Mucosa of descending colon (tissue), 3 donors: Measurements from ENCODE around the gene ST8SIA4. TPM values are rescaled to one million over a fixed set of nuclear protein-coding genes. Genes with fewer than 3 reads are reported as not detected.

Experiments
- ATAC-seq: fragments of 200-7000 bp; cut with Tn5 transposase; one replicate; pipeline ENCODE4 v1.9.1; 2020; ENCODE audit warnings: mild to moderate bottlenecking, moderate library complexity
- DNase-seq, 3 donors: peaks; one replicate each; pipeline ENCODE4 v3.0.0-alpha.2; 2020
- H3K36me3 ChIP-seq: fragments of 200-600 bp; one replicate; pipeline ENCODE4 v1.8.0; 2021; ENCODE audit warnings: low read depth, mild to moderate bottlenecking
- H3K4me1 ChIP-seq: fragments of 200-600 bp; one replicate; pipeline ENCODE4 v1.8.0; 2021; ENCODE audit warnings: low read depth, mild to moderate bottlenecking
- H3K4me3 ChIP-seq: fragments of 200-600 bp; one replicate; pipeline ENCODE4 v1.8.0; 2021; ENCODE audit warnings: mild to moderate bottlenecking
- H3K9me3 ChIP-seq: fragments of 200-600 bp; one replicate; pipeline ENCODE4 v1.8.0; 2021; ENCODE audit warnings: mild to moderate bottlenecking
- intact Hi-C, 2 donors: fragments of 100-400 bp; cut with DNase I in 1 of 2; cut with micrococcal nuclease in 1 of 2; formaldehyde crosslinking; loops; one replicate each; pipeline versions ENCODE4 v1.11.0 to v1.11.1; 2022; cut with DNase I, micrococcal nuclease
- total RNA-seq, 3 donors: library from RNA; stranded (reverse); fragmentation: NEBNext Ultra II Directional in 2 of 3; extraction: Animal tissue kit (Norgen Biotek cat#: 25700) in 2 of 3; gene quantifications; one replicate each; pipeline versions ENCODE4 v1.2.1 to v1.2.4, GENCODE V29; 2021 to 2023
- TF ChIP-seq, protein P1 (sequence below): fragments of 200-600 bp; IDR thresholded peaks from one replicate; pipeline ENCODE4 v1.8.0; 2022; ENCODE audit warnings: antibody characterized with exemption, mild to moderate bottlenecking
- donor health status: DM: no; HTN: no; CAD: no; lungs with moderate emphysema.
- donor health status: DM: no; HTN: no; CAD: no.
- donor health status: DM: no; HTN: yes; CAD: no.

Gene ST8SIA4
- total RNA-seq, 3 donors from 2014 or later, result 4.7 to 9.6 (median 5.7) TPM

DNA sequence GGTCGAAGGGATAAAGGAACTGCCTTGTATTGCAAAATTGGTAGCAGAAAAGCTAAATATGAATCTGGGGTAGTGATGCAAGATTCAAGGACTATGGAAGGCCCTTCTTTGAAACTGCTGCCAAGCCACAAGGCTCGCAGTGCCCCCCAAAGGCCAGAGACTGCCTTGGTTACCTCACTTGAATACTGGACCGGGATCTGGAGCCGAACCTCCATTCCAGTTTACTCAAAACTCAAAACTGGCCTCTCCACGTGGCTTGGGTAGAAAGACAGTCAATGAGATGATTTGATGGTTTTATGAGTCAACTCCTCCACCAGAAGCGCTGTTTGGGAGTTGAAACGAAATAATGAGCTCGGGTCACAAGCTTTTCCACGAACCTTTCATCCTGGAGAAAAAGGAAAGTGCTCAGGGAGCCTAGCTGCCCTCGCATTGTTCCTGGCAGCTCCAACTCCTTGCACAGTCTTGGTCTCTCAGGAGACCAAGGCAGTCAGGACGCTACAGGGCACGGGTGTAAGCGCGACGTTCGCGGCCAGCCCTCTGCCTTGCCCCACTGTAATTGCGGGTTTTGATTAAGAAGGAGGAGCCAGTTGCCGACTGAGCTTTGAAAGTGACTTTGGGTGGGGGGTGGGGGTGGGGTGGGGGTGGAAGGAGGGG lies 2.8 kb downstream of the ST8SIA4 start:
- DNase-seq (peak; percentile 48 to 58 (median 51)), ATAC-seq (peak; percentile 11)
- TF ChIP-seq, protein P1, sequence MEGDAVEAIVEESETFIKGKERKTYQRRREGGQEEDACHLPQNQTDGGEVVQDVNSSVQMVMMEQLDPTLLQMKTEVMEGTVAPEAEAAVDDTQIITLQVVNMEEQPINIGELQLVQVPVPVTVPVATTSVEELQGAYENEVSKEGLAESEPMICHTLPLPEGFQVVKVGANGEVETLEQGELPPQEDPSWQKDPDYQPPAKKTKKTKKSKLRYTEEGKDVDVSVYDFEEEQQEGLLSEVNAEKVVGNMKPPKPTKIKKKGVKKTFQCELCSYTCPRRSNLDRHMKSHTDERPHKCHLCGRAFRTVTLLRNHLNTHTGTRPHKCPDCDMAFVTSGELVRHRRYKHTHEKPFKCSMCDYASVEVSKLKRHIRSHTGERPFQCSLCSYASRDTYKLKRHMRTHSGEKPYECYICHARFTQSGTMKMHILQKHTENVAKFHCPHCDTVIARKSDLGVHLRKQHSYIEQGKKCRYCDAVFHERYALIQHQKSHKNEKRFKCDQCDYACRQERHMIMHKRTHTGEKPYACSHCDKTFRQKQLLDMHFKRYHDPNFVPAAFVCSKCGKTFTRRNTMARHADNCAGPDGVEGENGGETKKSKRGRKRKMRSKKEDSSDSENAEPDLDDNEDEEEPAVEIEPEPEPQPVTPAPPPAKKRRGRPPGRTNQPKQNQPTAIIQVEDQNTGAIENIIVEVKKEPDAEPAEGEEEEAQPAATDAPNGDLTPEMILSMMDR, result no peak
- Histone ChIP-seq H3K36me3 (no peaks in the 10 kb centered on the region), H3K4me1 (no peaks in the 10 kb centered on the region), H3K4me3 (no peak overlapping the region), H3K9me3 (no peaks in the 10 kb centered on the region)
- intact Hi-C loops, result no loop called here

GRCh38 chr5:100899675-100900074 lies 3.4 kb downstream of the ST8SIA4 start:
- no peak for ATAC-seq
- H3K4me3 ChIP-seq, result no peak overlapping the region

GRCh38 chr5:100898504-100899346 lies 4.4 kb downstream of the ST8SIA4 start:
- H3K4me3 ChIP-seq, result no peak overlapping the region
- intact Hi-C loops, result no loop called here
- H3K4me1 ChIP-seq, result no peaks in the 10 kb centered on the region
- ATAC-seq (no peak), DNase-seq (no peak)
- no peaks in the 10 kb centered on the region for H3K36me3 ChIP-seq
- TF ChIP-seq, protein P1, result no peak
- no peaks in the 10 kb centered on the region for H3K9me3 ChIP-seq

More at GRCh38 chr5:100899675-100900074, 3.4 kb downstream of the ST8SIA4 start:
- H3K4me1 ChIP-seq, result no peaks in the 10 kb centered on the region
- TF ChIP-seq, protein P1, result no peak
- H3K36me3 ChIP-seq, result no peaks in the 10 kb centered on the region
- DNase-seq, result no peak
- H3K9me3 ChIP-seq, result no peaks in the 10 kb centered on the region
- intact Hi-C loops, result no loop called here

GRCh38 chr5:100896054-100896453 lies 7.0 kb downstream of the ST8SIA4 start:
- ATAC-seq (no peak), DNase-seq (no peak)
- Histone ChIP-seq H3K36me3 (no peaks in the 10 kb centered on the region), H3K4me1 (no peaks in the 10 kb centered on the region), H3K9me3 (no peaks in the 10 kb centered on the region), H3K4me3 (no peak overlapping the region)
- intact Hi-C loops, result no loop called here
- TF ChIP-seq, protein P1, result no peak

- no peaks in the 10 kb centered on the region for H3K36me3 ChIP-seq
- TF ChIP-seq, protein P1, result no peak
- DNase-seq (no peak), ATAC-seq (no peak)
- intact Hi-C loops, result no loop called here
- no peaks in the 10 kb centered on the region for H3K9me3 ChIP-seq
- H3K4me3 ChIP-seq, result no peak overlapping the region
- H3K4me1 ChIP-seq, result no peaks in the 10 kb centered on the region
These were observed 12.5 kb downstream of the ST8SIA4 start for GRCh38 chr5:100890461-100891008.
